Activated CD4-positive, alpha-beta T cell treated with anti-CD3 and anti-CD28 coated beads for 36 hours (primary cell): ENCODE data around the gene TFF3. TPM values are rescaled to one million over a fixed set of nuclear protein-coding genes. Genes with fewer than 3 reads are reported as not detected.

Source experiments
- ATAC-seq: fragments of 200-7000 bp; cut with Tn5 transposase; one replicate; pipeline ENCODE4 v1.10.0; 2021; ENCODE audit warnings: mild to moderate bottlenecking, moderate library complexity
- CTCF ChIA-PET: fragments of 350-600 bp; sonication (Branson Sonifier 250); formaldehyde crosslinking; loops from one replicate; lab custom pipeline; 2021; ENCODE audit warnings: antibody characterized with exemption; lab: Charles Lee
- POLR2A ChIA-PET: fragments of 350-600 bp; sonication (Branson Sonifier 250); formaldehyde crosslinking; loops from one replicate; lab custom pipeline; 2021; ENCODE audit warnings: antibody characterized with exemption, inconsistent platforms; lab: Charles Lee
- DNase-seq: peaks from one replicate; pipeline ENCODE4 v3.0.0-alpha.2; 2020
- H3K27ac Mint-ChIP-seq: one replicate; pipeline ENCODE4 v1.8.0; 2021; ENCODE audit warnings: mixed read lengths
- H3K27me3 Mint-ChIP-seq: one replicate; pipeline ENCODE4 v1.8.0; 2021; ENCODE audit warnings: mixed read lengths
- H3K36me3 Mint-ChIP-seq: one replicate; pipeline ENCODE4 v1.8.0; 2021; ENCODE audit warnings: low read depth, mixed read lengths
- H3K4me1 Mint-ChIP-seq: one replicate; pipeline ENCODE4 v1.8.0; 2021; ENCODE audit warnings: mixed read lengths
- H3K4me3 Mint-ChIP-seq: one replicate; pipeline ENCODE4 v1.8.0; 2021; ENCODE audit warnings: mild to moderate bottlenecking, moderate library complexity, mixed read lengths
- H3K9me3 Mint-ChIP-seq: one replicate; pipeline ENCODE4 v1.8.0; 2021; ENCODE audit warnings: low read depth, mixed read lengths
- intact Hi-C, 2 experiments: fragments of 100-400 bp; cut with DNase I in 1 of 2; cut with micrococcal nuclease in 1 of 2; formaldehyde crosslinking; loops; one replicate each; pipeline versions ENCODE4 v1.14.2 to v1.15.1; 2022 to 2024; cut with DNase I, micrococcal nuclease
- total RNA-seq, 2 experiments: library from RNA; stranded (reverse); gene quantifications; one replicate each; pipeline ENCODE4 v1.2.3, GENCODE V29; 2021

The TFF3 gene
- total RNA-seq, 2 experiments from 2014 or later = not detected

DNA sequence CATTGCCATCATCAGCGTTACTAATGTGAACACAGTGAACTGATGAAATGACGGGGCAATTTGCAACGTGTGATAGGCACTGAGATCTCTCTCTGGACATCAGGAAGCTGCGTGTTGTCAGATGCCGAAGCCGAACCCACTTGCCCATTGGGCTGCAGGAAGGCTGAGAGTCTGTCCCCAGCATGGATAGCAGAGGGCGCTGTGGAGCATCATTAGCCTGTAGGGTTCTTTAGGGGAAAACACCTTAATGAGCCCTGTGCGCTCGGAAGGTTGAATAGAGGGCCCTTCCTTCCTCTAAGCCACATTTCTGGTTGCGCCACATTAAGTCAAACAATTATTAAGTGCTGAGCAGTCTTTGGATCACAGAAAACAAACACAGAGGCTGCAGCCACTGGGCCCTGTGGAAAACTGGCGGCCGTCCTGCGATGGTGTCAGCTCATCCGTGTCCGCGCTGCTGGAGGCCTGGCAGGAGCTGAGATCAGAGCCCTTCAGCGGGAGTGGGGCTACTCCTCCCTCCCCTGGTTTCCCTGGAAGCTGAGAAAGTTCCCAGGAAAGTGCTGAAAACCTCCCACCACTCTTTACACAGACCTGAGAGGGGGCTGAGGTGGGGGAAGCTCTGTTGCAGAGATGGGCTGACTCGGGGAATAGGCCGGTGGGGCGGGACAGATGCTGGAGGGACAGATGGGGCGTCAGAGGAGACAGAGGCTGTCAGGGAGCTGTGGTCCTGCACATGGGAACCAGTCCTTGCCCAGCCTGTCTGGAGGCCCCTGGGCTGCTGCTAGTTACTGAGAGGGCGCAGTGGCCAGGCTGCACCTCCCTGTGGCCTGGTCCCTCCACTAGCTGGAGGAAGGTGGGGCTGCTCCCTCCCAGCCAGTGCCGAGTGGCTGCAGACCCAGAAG lies 22.9 kb upstream of the TFF3 start:
- CTCF ChIA-PET = interaction anchor here (0.6 to 3.4 kb wide), 33 partner anchors 8 to 379 kb away, joined by 3 to 23 read pairs (median 3); partner anchors contain the start of genes TFF3 and UBASH3A
- DNase-seq = peak; percentile 93
- Mint-ChIP-seq H3K4me3 (peak overlapping the region; percentile 6), H3K27me3 (peaks cover 2% of the 10 kb centered on the region), H3K9me3 (no peaks in the 10 kb centered on the region), H3K36me3 (no peaks in the 10 kb centered on the region), H3K4me1 (peaks cover 21% of the 10 kb centered on the region), H3K27ac (peak overlapping the region; percentile 69)
- POLR2A ChIA-PET = interaction anchor here (0.6 kb wide), 1 partner anchor 12 kb away, joined by 5 read pairs; no protein-coding TSS in a partner anchor
- peak; percentile 97 for ATAC-seq
- intact Hi-C loops = loop anchor here (1.0 to 10.0 kb wide), 6 partner anchors 34 to 477 kb away; no protein-coding TSS in a partner anchor

DNA sequence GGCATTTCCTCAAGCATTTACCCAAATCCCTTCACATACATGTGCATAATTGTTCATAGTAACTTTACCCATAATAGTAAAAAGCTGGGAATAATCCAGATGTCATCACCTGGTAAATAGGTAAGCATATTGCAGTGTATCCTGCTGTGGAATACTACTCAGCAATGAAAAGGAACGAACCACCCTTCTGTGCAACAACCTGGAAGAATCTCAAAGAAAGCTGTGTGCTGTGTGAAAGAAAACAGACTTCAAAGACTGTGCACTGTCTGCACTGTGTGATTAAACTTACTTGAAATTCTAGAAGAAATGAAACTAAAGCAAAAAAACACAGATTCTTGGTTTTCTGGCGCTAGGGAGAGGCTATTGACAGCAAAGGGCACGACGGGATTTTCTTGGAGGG lies 22.1 kb upstream of the TFF3 start:
- Mint-ChIP-seq H3K4me3 (no peak overlapping the region), H3K9me3 (peaks cover 4% of the 10 kb centered on the region), H3K27ac (peak overlapping the region; percentile 69), H3K4me1 (peaks cover 21% of the 10 kb centered on the region), H3K27me3 (peaks cover 2% of the 10 kb centered on the region), H3K36me3 (no peaks in the 10 kb centered on the region)
- no peak for ATAC-seq
- intact Hi-C loops = loop anchor here (5.0 to 10.0 kb wide), 4 partner anchors 35 to 478 kb away; no protein-coding TSS in a partner anchor
- CTCF ChIA-PET = interaction anchor here (0.6 to 3.4 kb wide), 22 partner anchors 7 to 378 kb away, joined by 3 to 23 read pairs (median 5); no protein-coding TSS in a partner anchor
- POLR2A ChIA-PET = no interaction called here
- DNase-seq = no peak

DNA sequence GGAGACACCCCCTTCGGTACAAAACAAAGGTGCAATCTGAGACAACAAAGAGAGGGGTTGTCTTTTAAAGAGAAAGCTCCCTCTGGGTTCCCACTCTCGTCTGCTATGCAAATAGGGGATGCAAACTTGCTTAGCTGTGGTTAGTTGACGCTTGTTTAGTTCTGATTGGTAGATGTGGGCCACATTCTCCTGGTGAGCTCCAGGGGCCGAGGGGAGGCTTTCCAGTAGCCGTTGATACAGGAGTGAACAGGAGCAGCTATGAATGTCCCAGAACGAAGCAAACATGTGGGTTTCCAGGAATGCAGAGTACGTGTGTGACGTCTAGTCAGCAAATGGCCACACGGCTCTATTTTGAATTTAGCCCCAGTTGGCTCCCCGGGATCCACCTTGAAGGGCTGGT lies 20.8 kb upstream of the TFF3 start:
- Mint-ChIP-seq H3K27ac (no peak overlapping the region), H3K4me3 (no peak overlapping the region), H3K36me3 (no peaks in the 10 kb centered on the region), H3K4me1 (peaks cover 21% of the 10 kb centered on the region), H3K27me3 (peaks cover 2% of the 10 kb centered on the region), H3K9me3 (peaks cover 13% of the 10 kb centered on the region)
- CTCF ChIA-PET = interaction anchor here (0.7 to 3.4 kb wide), 11 partner anchors 12 to 203 kb away, joined by 3 to 23 read pairs (median 4); no protein-coding TSS in a partner anchor
- ATAC-seq (no peak), DNase-seq (no peak)
- intact Hi-C loops = loop anchor here (5.0 to 10.0 kb wide), 4 partner anchors 36 to 479 kb away; no protein-coding TSS in a partner anchor
- POLR2A ChIA-PET = interaction anchor here (0.6 kb wide), 1 partner anchor 45 kb away, joined by 3 read pairs; no protein-coding TSS in a partner anchor

DNA sequence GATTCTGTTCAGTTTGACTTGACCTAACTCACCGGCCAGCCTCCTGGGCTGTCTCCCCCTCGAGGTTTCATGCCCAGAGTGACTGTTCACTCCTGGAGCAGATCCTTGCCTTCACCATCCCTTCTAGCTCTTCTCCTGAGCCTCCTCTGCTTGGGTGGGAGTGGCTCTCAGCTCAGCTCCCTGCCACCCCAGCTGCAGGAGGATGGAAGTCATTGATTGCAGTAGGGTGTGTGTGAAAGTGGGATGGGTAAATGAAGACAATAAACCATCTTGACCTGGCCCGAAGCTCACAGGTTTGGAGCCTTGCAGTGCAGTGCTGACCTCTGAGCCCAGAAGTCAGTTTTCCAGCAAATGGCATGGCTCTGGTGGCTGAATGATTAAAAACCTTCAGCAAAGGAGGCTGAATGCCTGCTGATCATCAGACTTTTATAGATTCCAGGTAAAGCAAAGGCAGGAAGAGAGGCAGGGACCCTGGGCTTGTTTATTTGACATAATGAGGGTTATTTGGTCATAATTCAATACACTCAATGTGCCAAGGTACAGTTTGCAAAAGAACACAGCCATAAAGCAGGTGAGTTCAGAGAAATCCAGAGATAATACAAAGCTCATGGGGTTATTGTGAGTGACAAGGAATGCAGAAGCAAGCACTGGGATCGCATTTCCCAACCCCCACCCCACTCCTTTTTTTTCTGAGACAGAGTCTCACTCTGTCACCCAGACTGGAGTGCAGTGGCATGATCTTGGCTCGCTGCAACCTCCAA lies 17.5 kb upstream of the TFF3 start:
- intact Hi-C loops = loop anchor here in 1 of 2 experiments (10.0 kb wide), 1 partner anchor 482 kb away; no protein-coding TSS in a partner anchor

DNA sequence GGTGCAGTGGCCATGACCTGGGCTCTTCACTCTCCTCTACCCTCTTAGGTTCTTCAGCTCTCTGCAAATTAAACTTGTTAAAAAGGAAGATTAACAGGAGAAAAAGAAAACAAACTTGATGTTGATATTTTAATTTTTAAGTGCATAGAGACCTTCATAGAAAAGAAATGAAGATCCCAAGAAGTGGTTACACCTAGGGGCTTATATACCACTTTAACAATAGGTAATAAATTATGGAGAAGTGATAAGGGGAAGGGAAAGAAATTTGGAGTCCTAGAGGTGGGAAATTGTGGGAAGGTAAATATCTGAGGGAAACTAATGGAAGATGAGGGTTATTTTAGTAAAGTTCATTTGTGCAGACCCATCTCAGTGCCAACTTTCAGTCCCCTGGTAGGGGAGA lies 16.5 kb upstream of the TFF3 start:
- intact Hi-C loops = loop anchor here in 1 of 2 experiments (10.0 kb wide), 1 partner anchor 483 kb away; no protein-coding TSS in a partner anchor
- no peak overlapping the region for H3K27ac Mint-ChIP-seq
- no peaks in the 10 kb centered on the region for H3K4me1 Mint-ChIP-seq
- H3K4me3 Mint-ChIP-seq = no peak overlapping the region
- DNase-seq (no peak), ATAC-seq (no peak)
- H3K36me3 Mint-ChIP-seq = no peaks in the 10 kb centered on the region
- peaks cover 2% of the 10 kb centered on the region for H3K27me3 Mint-ChIP-seq
- ChIA-PET CTCF (no interaction called here), POLR2A (no interaction called here)
- H3K9me3 Mint-ChIP-seq = peaks cover 13% of the 10 kb centered on the region

More for the DNA sequence above, 17.5 kb upstream of the TFF3 start:
- DNase-seq (no peak), ATAC-seq (no peak)
- H3K36me3 Mint-ChIP-seq = no peaks in the 10 kb centered on the region
- peaks cover 13% of the 10 kb centered on the region for H3K9me3 Mint-ChIP-seq
- ChIA-PET CTCF (interaction anchor here (0.6 kb wide), 2 partner anchors 23 to 125 kb away, joined by 3 read pairs; no protein-coding TSS in a partner anchor), POLR2A (no interaction called here)
- no peak overlapping the region for H3K27ac Mint-ChIP-seq
- peaks cover 2% of the 10 kb centered on the region for H3K27me3 Mint-ChIP-seq
- no peak overlapping the region for H3K4me3 Mint-ChIP-seq
- peaks cover 4% of the 10 kb centered on the region for H3K4me1 Mint-ChIP-seq

DNA sequence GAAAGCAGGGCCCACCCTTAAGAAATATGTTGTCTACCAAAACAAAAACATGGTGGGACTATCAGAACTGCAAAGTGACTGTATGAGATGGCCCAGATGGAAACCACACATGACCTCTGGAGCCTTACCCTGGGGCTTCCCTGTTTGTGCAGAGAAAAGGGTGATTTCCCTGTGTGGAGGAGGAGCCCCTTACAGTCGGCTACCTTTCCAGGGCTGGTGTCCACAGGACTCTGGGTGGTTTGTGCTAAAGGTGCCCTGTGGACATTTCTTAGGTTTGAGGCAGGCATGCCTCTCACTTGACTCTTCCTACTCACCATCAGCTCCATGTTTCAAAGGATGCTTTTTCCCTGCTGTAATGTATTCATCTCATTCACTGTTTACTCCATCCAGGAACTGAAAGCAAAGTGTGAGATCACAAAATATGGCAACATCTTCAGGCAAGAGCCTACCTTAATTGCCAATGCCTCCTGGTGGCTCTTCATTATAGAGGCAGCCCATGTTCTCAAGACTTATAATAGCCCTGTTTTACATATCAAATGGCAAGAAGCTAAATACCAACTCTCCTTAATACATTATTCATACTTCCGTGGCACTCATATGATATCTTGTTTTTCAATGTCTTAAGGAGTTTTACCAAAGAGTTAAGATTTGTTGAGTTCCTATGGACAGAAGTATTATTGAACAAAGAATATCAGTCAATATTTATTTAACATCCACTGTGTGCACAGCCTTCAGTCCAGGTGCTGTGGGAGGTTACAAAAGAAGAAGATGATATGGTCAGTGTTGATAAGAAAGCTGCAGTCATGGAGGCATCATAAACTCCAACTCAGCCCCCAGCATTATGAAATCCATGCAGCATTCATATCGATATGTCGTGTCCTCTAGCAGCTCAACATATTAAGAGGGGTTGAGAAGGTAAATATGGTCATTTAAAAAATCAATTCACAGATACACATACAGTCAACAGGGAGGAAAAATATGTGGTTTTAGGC lies 15.5 kb upstream of the TFF3 start:
- intact Hi-C loops = loop anchor here in 1 of 2 experiments (10.0 kb wide), 1 partner anchor 484 kb away; no protein-coding TSS in a partner anchor
- CTCF ChIA-PET = interaction anchor here (0.7 to 1.0 kb wide), 2 partner anchors 7 to 120 kb away, joined by 3 to 6 read pairs; no protein-coding TSS in a partner anchor
- Mint-ChIP-seq H3K4me1 (no peaks in the 10 kb centered on the region), H3K27ac (no peak overlapping the region), H3K4me3 (no peak overlapping the region), H3K27me3 (no peaks in the 10 kb centered on the region), H3K36me3 (no peaks in the 10 kb centered on the region), H3K9me3 (peaks cover 13% of the 10 kb centered on the region)
- POLR2A ChIA-PET = no interaction called here
- DNase-seq (no peak), ATAC-seq (no peak)

DNA sequence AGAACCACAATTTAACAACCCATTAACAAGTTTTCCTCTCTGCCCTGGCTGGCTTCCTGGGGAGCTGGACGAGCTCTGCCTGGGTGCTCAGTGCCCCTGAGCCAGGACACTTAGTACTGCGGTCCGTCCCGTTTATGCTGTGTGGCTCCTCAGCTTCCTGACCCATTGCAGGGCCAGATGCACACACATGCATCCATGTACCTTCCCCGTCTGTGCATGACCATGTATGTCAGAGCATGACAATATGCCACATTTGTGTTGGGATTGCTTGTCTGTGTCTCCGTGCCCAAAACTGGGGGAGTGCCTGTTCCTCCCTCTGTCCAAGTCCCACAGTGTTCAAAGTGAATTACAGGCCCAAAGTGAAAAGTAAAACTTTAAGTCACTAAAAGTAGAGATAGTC lies 9.7 kb upstream of the TFF3 start:
- no peaks in the 10 kb centered on the region for H3K36me3 Mint-ChIP-seq
- no peaks in the 10 kb centered on the region for H3K4me1 Mint-ChIP-seq
- ChIA-PET POLR2A (no interaction called here), CTCF (interaction anchor here (0.9 to 4.2 kb wide), 3 partner anchors 12 to 61 kb away, joined by 3 to 22 read pairs (median 6); no protein-coding TSS in a partner anchor)
- ATAC-seq (no peak), DNase-seq (no peak)
- peaks cover 5% of the 10 kb centered on the region for H3K27me3 Mint-ChIP-seq
- H3K4me3 Mint-ChIP-seq = no peak overlapping the region
- H3K27ac Mint-ChIP-seq = no peak overlapping the region
- no peaks in the 10 kb centered on the region for H3K9me3 Mint-ChIP-seq
- intact Hi-C loops = no loop called here

DNA sequence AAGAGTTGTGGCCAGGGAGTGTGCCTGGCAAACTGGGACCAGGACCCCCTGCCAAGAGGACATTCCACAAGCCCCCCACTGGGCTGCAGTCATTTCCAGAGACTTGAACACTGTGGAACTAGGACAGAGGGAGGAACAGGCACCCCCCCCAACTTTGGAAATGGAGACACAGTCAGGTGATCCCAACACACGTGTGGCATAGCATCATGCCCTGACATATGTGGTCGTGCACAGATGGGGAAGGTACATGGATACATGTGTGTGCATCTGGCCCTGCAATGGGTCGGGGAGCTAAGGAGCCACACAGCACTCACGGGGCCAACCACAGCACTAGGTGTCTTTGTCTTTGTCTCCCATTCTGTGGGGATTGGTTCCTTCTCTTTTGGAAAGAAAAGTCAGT lies 6.6 kb upstream of the TFF3 start:
- CTCF ChIA-PET = interaction anchor here (0.6 to 4.2 kb wide), 2 partner anchors 15 to 1601 kb away, joined by 3 to 22 read pairs; no protein-coding TSS in a partner anchor
- no peak overlapping the region for H3K27ac Mint-ChIP-seq
- intact Hi-C loops = no loop called here
- H3K27me3 Mint-ChIP-seq = peaks cover 5% of the 10 kb centered on the region
- H3K4me1 Mint-ChIP-seq = peaks cover 5% of the 10 kb centered on the region
- no peak overlapping the region for H3K4me3 Mint-ChIP-seq
- no peaks in the 10 kb centered on the region for H3K36me3 Mint-ChIP-seq
- no peaks in the 10 kb centered on the region for H3K9me3 Mint-ChIP-seq
- no peak for ATAC-seq
- POLR2A ChIA-PET = no interaction called here
- no peak for DNase-seq

DNA sequence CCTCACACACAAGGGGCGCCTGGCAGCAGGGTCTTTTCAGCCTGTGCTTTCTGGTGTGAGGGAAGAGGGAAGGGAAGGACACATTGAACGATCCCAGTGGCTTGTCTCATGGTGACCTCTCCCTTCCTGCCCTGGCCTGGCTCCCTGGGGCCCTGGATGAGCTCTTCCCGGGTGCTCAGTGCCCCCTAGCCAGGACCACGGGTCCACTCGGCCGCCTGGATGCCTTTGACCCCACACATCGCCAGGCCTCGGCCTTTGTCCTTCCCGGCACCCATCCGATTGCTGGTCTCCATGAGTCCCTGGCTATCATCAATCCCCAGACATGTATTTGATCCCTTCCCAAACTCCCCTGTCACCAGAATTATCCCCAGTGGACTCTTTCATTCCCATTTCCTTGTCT lies 6.0 kb upstream of the TFF3 start:
- Mint-ChIP-seq H3K4me3 (no peak overlapping the region), H3K27ac (no peak overlapping the region), H3K27me3 (peaks cover 5% of the 10 kb centered on the region), H3K36me3 (no peaks in the 10 kb centered on the region), H3K9me3 (no peaks in the 10 kb centered on the region), H3K4me1 (peaks cover 5% of the 10 kb centered on the region)
- ChIA-PET POLR2A (no interaction called here), CTCF (no interaction called here)
- DNase-seq (no peak), ATAC-seq (no peak)
- intact Hi-C loops = no loop called here

DNA sequence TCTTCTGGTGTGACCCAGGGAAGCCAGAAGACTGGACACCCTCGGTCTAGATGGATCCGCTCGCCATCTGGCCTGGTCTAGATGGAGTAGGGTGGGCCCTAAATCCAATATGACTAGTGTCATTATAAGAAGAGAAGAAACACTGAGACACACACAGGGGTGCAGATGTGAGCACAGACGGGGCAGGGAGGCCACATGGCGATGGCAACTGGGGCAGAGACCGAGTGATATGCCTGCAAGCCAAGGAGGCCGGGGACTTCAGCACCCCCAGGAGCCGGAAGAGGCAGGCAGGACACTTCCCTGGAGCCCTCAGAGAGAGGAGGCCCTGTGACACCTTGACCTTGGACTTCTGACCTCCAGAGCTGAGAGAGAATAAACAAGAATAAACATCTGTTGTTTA lies 5.6 kb upstream of the TFF3 start:
- Mint-ChIP-seq H3K4me3 (no peak overlapping the region), H3K27ac (no peak overlapping the region), H3K9me3 (no peaks in the 10 kb centered on the region), H3K27me3 (peaks cover 5% of the 10 kb centered on the region), H3K4me1 (peaks cover 5% of the 10 kb centered on the region), H3K36me3 (no peaks in the 10 kb centered on the region)
- ATAC-seq = no peak
- intact Hi-C loops = no loop called here
- no peak for DNase-seq
- POLR2A ChIA-PET = no interaction called here
- CTCF ChIA-PET = interaction anchor here (0.7 to 0.9 kb wide), 2 partner anchors 21 to 396 kb away, joined by 3 to 4 read pairs; no protein-coding TSS in a partner anchor
